Mucosa of descending colon (tissue), 3 donors: ENCODE measurements around the gene PITPNC1. TPM values are rescaled to one million over a fixed set of nuclear protein-coding genes. Genes with fewer than 3 reads are reported as not detected.
A peak's percentile ranks its signal among the peaks of the same experiment; 100 is the strongest.

Experiments used
- ATAC-seq: fragments of 200-7000 bp; cut with Tn5 transposase; one replicate; pipeline ENCODE4 v1.9.1; 2020; ENCODE audit warnings: mild to moderate bottlenecking, moderate library complexity
- DNase-seq, 3 donors: peaks; one replicate each; pipeline ENCODE4 v3.0.0-alpha.2; 2020
- H3K36me3 ChIP-seq: fragments of 200-600 bp; one replicate; pipeline ENCODE4 v1.8.0; 2021; ENCODE audit warnings: low read depth, mild to moderate bottlenecking
- H3K4me1 ChIP-seq: fragments of 200-600 bp; one replicate; pipeline ENCODE4 v1.8.0; 2021; ENCODE audit warnings: low read depth, mild to moderate bottlenecking
- H3K4me3 ChIP-seq: fragments of 200-600 bp; one replicate; pipeline ENCODE4 v1.8.0; 2021; ENCODE audit warnings: mild to moderate bottlenecking
- H3K9me3 ChIP-seq: fragments of 200-600 bp; one replicate; pipeline ENCODE4 v1.8.0; 2021; ENCODE audit warnings: mild to moderate bottlenecking
- CTCF ChIP-seq: fragments of 200-600 bp; IDR thresholded peaks from one replicate; pipeline ENCODE4 v1.8.0; 2022; ENCODE audit warnings: antibody characterized with exemption, mild to moderate bottlenecking
- intact Hi-C, 2 donors: fragments of 100-400 bp; cut with DNase I in 1 of 2; cut with micrococcal nuclease in 1 of 2; formaldehyde crosslinking; loops; one replicate each; pipeline versions ENCODE4 v1.11.0 to v1.11.1; 2022; cut with DNase I, micrococcal nuclease
- total RNA-seq, 3 donors: library from RNA; stranded (reverse); fragmentation: NEBNext Ultra II Directional in 2 of 3; extraction: Animal tissue kit (Norgen Biotek cat#: 25700) in 2 of 3; gene quantifications; one replicate each; pipeline versions ENCODE4 v1.2.1 to v1.2.4, GENCODE V29; 2021 to 2023
- donor health status: DM: no; HTN: no; CAD: no; lungs with moderate emphysema.
- donor health status: DM: no; HTN: no; CAD: no.
- donor health status: DM: no; HTN: yes; CAD: no.

The PITPNC1 gene
- total RNA-seq, 3 donors from 2014 or later = 10.7 to 11.4 (median 10.9) TPM

- no peak overlapping the region for H3K4me3 ChIP-seq
- TF ChIP-seq CTCF = no peak
- ATAC-seq (peak; percentile 86), DNase-seq (peak in 1 of 3 donors; percentile 53)
- intact Hi-C loops = no loop called here
- no peaks in the 10 kb centered on the region for H3K4me1 ChIP-seq
- H3K36me3 ChIP-seq = no peaks in the 10 kb centered on the region
- no peaks in the 10 kb centered on the region for H3K9me3 ChIP-seq
Measured at GRCh38 chr17:67390646-67391361, 13.7 kb downstream of the PITPNC1 start.

- H3K4me1 ChIP-seq = no peaks in the 10 kb centered on the region
- intact Hi-C loops = no loop called here
- TF ChIP-seq CTCF = no peak
- ATAC-seq (no peak), DNase-seq (no peak)
- no peaks in the 10 kb centered on the region for H3K9me3 ChIP-seq
- no peaks in the 10 kb centered on the region for H3K36me3 ChIP-seq
- H3K4me3 ChIP-seq = no peak overlapping the region
Measured at GRCh38 chr17:67392111-67392510, 15.0 kb downstream of the PITPNC1 start.

- TF ChIP-seq CTCF = no peak
- intact Hi-C loops = no loop called here
- Histone ChIP-seq H3K4me1 (no peaks in the 10 kb centered on the region), H3K36me3 (no peaks in the 10 kb centered on the region), H3K4me3 (no peak overlapping the region), H3K9me3 (no peaks in the 10 kb centered on the region)
- DNase-seq (no peak), ATAC-seq (no peak)
Measured at GRCh38 chr17:67393809-67394397, 16.8 kb downstream of the PITPNC1 start.

- ATAC-seq (no peak), DNase-seq (no peak)
- Histone ChIP-seq H3K9me3 (no peaks in the 10 kb centered on the region), H3K36me3 (no peaks in the 10 kb centered on the region), H3K4me1 (peaks cover 6% of the 10 kb centered on the region), H3K4me3 (no peak overlapping the region)
- TF ChIP-seq CTCF = no peak
- intact Hi-C loops = no loop called here
Measured at GRCh38 chr17:67399676-67400075, 22.6 kb downstream of the PITPNC1 start.

- DNase-seq = no peak
- no peak for TF ChIP-seq CTCF
- Histone ChIP-seq H3K4me1 (peaks cover 6% of the 10 kb centered on the region), H3K36me3 (no peaks in the 10 kb centered on the region), H3K4me3 (no peak overlapping the region), H3K9me3 (no peaks in the 10 kb centered on the region)
- peak; percentile 84 for ATAC-seq
- intact Hi-C loops = no loop called here
Measured at GRCh38 chr17:67400193-67400592, 23.1 kb downstream of the PITPNC1 start.
